ENCODE data around the gene FBXO3.
A peak's percentile ranks its signal among the peaks of the same experiment; 100 is the strongest.

Gene FBXO3

DNA sequence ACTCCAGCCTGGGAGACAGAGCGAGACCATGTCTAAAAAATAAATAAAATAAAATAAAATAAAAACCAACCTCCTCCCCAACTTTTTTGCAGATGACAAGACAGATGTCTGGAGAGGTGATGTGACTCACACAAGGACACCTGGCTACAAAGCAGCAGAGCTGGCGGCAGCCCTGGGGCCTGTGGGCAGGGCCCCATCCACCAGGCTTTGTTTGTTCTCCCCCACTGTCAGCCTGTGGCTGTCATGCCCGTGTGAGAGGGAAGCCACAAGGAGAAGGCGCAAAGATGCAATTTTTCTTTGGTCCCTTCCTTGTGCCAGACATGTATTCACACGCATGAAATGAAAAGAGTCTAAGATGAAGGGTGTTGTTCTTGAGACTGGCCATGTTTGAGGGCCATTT lies 54.7 kb downstream of the FBXO3 start:
- Histone ChIP-seq H3K4me2 (ENCODE audit: low read length) (no peak overlapping the region), H3K27ac (no peak overlapping the region), H2AFZ (no peak overlapping the region), H3K4me3 (ENCODE audit: low read depth, low read length) (no peak overlapping the region), H3K27me3 (ENCODE audit: control insufficient read depth, insufficient read depth, low read length) (no peaks in the 10 kb centered on the region), H3K9ac (no peak overlapping the region), H3K9me3 (ENCODE audit: control insufficient read depth, low read length) (no peaks in the 10 kb centered on the region), H3K4me1 (peaks cover 25% of the 10 kb centered on the region), H3K36me3 (ENCODE audit: control insufficient read depth, insufficient read depth, low read length) (no peaks in the 10 kb centered on the region), H3K79me2 (peaks cover 29% of the 10 kb centered on the region)
- TF ChIP-seq, protein P1, sequence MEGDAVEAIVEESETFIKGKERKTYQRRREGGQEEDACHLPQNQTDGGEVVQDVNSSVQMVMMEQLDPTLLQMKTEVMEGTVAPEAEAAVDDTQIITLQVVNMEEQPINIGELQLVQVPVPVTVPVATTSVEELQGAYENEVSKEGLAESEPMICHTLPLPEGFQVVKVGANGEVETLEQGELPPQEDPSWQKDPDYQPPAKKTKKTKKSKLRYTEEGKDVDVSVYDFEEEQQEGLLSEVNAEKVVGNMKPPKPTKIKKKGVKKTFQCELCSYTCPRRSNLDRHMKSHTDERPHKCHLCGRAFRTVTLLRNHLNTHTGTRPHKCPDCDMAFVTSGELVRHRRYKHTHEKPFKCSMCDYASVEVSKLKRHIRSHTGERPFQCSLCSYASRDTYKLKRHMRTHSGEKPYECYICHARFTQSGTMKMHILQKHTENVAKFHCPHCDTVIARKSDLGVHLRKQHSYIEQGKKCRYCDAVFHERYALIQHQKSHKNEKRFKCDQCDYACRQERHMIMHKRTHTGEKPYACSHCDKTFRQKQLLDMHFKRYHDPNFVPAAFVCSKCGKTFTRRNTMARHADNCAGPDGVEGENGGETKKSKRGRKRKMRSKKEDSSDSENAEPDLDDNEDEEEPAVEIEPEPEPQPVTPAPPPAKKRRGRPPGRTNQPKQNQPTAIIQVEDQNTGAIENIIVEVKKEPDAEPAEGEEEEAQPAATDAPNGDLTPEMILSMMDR (IDR thresholded peaks at IDR 0.05) = no peak

DNA sequence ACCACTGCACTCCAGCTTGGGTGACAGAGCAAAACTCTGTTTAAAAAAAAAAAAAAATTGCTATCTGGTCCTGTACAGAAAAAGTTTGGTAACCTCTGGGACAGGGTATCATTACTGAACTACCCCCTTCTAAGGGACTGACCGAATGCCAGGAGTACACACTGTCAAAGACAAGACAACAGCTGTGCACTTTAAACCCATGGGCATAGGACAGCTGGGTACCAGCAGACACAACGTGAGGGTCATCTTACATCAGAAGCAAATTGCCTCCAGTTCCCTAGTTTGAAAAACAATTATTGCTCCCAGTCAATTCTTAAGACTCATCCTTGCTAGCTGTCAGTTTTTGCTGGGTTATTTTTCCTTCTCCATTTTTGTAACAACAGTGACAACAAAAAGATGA lies 55.9 kb downstream of the FBXO3 start:
- Histone ChIP-seq H3K27me3 (ENCODE audit: control insufficient read depth, insufficient read depth, low read length) (no peaks in the 10 kb centered on the region), H3K9me3 (ENCODE audit: control insufficient read depth, low read length) (no peaks in the 10 kb centered on the region), H3K36me3 (ENCODE audit: control insufficient read depth, insufficient read depth, low read length) (no peaks in the 10 kb centered on the region), H3K4me1 (peaks cover 17% of the 10 kb centered on the region), H3K4me2 (ENCODE audit: low read length) (no peak overlapping the region), H2AFZ (no peak overlapping the region), H3K79me2 (peaks cover 27% of the 10 kb centered on the region), H3K4me3 (ENCODE audit: low read depth, low read length) (no peak overlapping the region), H3K9ac (no peak overlapping the region), H3K27ac (peak overlapping the region; percentile 12)
- TF ChIP-seq, protein P1 (IDR thresholded peaks at IDR 0.05) = no peak

DNA sequence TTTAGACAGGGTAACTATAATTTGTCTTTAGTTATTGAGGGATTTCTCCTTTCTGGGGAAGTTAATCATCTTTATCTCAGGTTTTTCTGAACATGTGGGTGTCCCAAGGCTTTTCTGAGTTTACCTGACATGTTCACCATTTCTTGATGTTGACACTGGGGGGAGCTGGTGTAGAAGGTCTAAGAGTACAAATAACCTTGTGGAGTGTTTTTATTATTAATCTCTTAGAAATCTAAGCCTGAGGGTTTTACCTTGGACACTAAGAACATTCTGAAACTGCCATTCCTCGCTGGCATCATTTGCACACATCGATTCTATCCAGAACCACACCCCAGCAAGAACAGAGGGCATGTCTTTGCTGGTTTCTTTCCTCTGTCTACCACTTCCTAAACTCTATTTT lies 58.1 kb downstream of the FBXO3 start:
- Histone ChIP-seq H3K9ac (no peak overlapping the region), H3K27ac (peak overlapping the region; percentile 56), H3K4me2 (ENCODE audit: low read length) (no peak overlapping the region), H3K4me3 (ENCODE audit: low read depth, low read length) (no peak overlapping the region), H3K79me2 (peaks cover 14% of the 10 kb centered on the region), H3K9me3 (ENCODE audit: control insufficient read depth, low read length) (no peaks in the 10 kb centered on the region), H3K27me3 (ENCODE audit: control insufficient read depth, insufficient read depth, low read length) (no peaks in the 10 kb centered on the region), H3K4me1 (peaks cover 4% of the 10 kb centered on the region), H3K36me3 (ENCODE audit: control insufficient read depth, insufficient read depth, low read length) (no peaks in the 10 kb centered on the region), H2AFZ (no peak overlapping the region)
- TF ChIP-seq, protein P1 (IDR thresholded peaks at IDR 0.05) = peak; percentile 41

DNA sequence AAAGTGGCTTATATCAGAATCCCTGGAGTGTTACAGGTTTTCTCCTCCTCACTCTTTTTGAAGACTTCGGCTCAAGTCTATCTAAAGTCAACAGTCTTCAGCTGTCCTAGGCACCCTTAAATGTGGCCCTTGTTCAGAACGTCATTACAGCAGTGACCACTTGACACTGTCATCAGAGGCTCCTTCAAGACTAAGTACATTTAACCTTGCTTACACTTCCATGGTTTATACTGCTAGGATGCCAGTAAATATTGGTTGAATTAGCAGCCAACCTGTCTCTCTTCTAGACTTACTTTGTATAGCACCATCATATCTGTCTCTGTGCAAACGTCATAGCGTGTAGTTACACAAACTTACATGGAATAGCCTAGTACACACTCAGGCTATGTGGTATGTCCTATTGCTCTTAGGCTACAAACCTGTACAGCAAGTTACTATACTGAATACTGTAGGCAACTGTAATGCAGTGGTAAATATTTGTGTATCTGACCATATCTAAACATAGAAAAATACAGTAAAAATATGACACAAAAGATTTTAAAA lies 60.4 kb downstream of the FBXO3 start:
- H3K9me3 ChIP-seq (ENCODE audit: control insufficient read depth, low read length) = no peaks in the 10 kb centered on the region
- H3K4me2 ChIP-seq (ENCODE audit: low read length) = no peak overlapping the region
- H3K4me1 ChIP-seq = peaks cover 5% of the 10 kb centered on the region
- H3K27ac ChIP-seq = no peak overlapping the region
- peaks cover 17% of the 10 kb centered on the region for H3K79me2 ChIP-seq
- no peak overlapping the region for H3K4me3 ChIP-seq (ENCODE audit: low read depth, low read length)
- H3K9ac ChIP-seq = no peak overlapping the region
- H3K27me3 ChIP-seq (ENCODE audit: control insufficient read depth, insufficient read depth, low read length) = no peaks in the 10 kb centered on the region
- H3K36me3 ChIP-seq (ENCODE audit: control insufficient read depth, insufficient read depth, low read length) = no peaks in the 10 kb centered on the region
- H2AFZ ChIP-seq = no peak overlapping the region
- TF ChIP-seq, protein P1 (IDR thresholded peaks at IDR 0.05) = no peak

DNA sequence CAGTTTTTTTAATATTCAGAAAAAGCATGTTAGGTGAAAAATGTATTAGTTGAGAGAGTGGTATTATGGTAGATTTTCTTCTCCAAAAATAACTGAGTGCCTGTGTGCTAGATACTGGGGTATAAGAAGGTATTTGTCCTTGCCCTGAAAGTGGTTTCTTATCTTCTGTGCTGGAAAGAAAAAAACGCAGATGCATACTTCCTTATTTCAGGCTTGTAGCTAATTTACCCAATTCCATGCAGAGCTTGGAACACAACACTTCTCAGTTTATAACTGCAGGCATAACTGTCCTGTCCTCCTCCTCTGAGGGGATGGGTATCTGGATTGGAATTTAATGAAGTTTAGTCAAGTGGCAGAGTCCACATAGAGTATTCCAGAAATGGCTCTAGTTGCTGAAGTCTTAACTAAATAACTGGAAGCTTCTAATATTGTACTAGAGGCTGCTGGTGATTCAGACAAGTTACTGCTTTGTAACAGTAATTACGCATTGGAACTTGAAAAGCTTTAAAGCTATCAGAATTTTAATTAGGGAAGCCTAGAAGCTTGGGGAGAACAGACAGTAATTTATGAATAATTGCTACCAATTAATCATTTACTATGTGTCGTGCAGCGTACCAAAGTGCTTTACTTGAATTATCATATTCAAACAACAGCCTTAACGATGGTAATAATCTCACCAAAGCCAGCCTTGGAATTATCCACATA lies 61.0 kb downstream of the FBXO3 start:
- Histone ChIP-seq H3K4me2 (ENCODE audit: low read length) (no peak overlapping the region), H2AFZ (no peak overlapping the region), H3K4me3 (ENCODE audit: low read depth, low read length) (no peak overlapping the region), H3K36me3 (ENCODE audit: control insufficient read depth, insufficient read depth, low read length) (no peaks in the 10 kb centered on the region), H3K79me2 (peaks cover 16% of the 10 kb centered on the region), H3K9me3 (ENCODE audit: control insufficient read depth, low read length) (no peaks in the 10 kb centered on the region), H3K4me1 (peaks cover 7% of the 10 kb centered on the region), H3K27ac (no peak overlapping the region), H3K27me3 (ENCODE audit: control insufficient read depth, insufficient read depth, low read length) (no peaks in the 10 kb centered on the region), H3K9ac (no peak overlapping the region)
- TF ChIP-seq, protein P1 (IDR thresholded peaks at IDR 0.05) = no peak
